OCI-LY3 (cell line): ENCODE results near the gene LRBA.

Source experiments
- H2AFZ ChIP-seq: fragments of 200-600, 300-600 bp; shearing (Covaris generic); 2 replicates; pipeline ENCODE4 v1.6.0; 2014; ENCODE audit warnings: antibody characterized with exemption, low read depth, low read length
- H3K27ac ChIP-seq: fragments of 200-600, 300-600 bp; sonication (generic); 2 replicates; pipeline ENCODE4 v1.5.1; 2014; ENCODE audit warnings: mild to moderate bottlenecking, low read length, moderate library complexity, mixed read lengths
- H3K27me3 ChIP-seq: fragments of 200-600, 300-600 bp; sonication (generic); 2 replicates; pipeline ENCODE4 v1.6.1; 2014; ENCODE audit warnings: low read depth, low read length, mixed read lengths
- H3K36me3 ChIP-seq: fragments of 200-600, 300-600 bp; sonication (generic); replicated peaks from 2 replicates; pipeline ENCODE3; 2014; ENCODE audit warnings: low read depth, low read length, mixed read lengths
- H3K4me1 ChIP-seq: fragments of 300-600, 200-600 bp; sonication (generic); 2 replicates; pipeline ENCODE4 v1.6.1; 2014; ENCODE audit warnings: low read length, mixed read lengths
- H3K4me2 ChIP-seq: fragments of 200-600, 300-600 bp; sonication (generic); 2 replicates; pipeline ENCODE4 v1.6.1; 2014; ENCODE audit warnings: low read length, mixed read lengths
- H3K4me3 ChIP-seq: fragments of 300-600, 200-600 bp; sonication (generic); 2 replicates; pipeline ENCODE4 v1.5.1; 2014; ENCODE audit warnings: antibody characterized with exemption, mild to moderate bottlenecking, low read length, moderate library complexity
- H3K79me2 ChIP-seq: fragments of 300-600, 200-600 bp; shearing (Covaris generic); 2 replicates; pipeline ENCODE4 v1.6.1; 2014; ENCODE audit warnings: mild to moderate bottlenecking, low read length, mixed read lengths
- H3K9ac ChIP-seq: fragments of 300-600, 200-600 bp; shearing (Covaris generic); 2 replicates; pipeline ENCODE4 v1.6.0; 2014; ENCODE audit warnings: mild to moderate bottlenecking, low read length, moderate library complexity
- H3K9me3 ChIP-seq: fragments of 200-600, 300-600 bp; shearing (Covaris generic); 2 replicates; pipeline ENCODE4 v1.6.1; 2014; ENCODE audit warnings: low read length, mixed read lengths; ENCODE audit not compliant: insufficient read depth
- H4K20me1 ChIP-seq: fragments of 200-600, 300-600 bp; sonication (generic); 2 replicates; pipeline ENCODE4 v1.6.1; 2016; ENCODE audit warnings: low read length, mixed read lengths; ENCODE audit not compliant: insufficient read depth
- CTCF ChIP-seq: fragments of 200-600, 300-600 bp; sonication (generic); IDR thresholded peaks from 2 replicates; pipeline ENCODE4 v1.5.1; 2014; ENCODE audit warnings: antibody characterized with exemption, low read length, low read depth
- EZH2phosphoT487 ChIP-seq: fragments of 200-600 bp; shearing (Covaris generic); IDR thresholded peaks from 2 replicates; pipeline ENCODE4 v1.6.1; 2018; ENCODE audit warnings: antibody characterized with exemption, mixed run types, low read depth

The LRBA gene

DNA sequence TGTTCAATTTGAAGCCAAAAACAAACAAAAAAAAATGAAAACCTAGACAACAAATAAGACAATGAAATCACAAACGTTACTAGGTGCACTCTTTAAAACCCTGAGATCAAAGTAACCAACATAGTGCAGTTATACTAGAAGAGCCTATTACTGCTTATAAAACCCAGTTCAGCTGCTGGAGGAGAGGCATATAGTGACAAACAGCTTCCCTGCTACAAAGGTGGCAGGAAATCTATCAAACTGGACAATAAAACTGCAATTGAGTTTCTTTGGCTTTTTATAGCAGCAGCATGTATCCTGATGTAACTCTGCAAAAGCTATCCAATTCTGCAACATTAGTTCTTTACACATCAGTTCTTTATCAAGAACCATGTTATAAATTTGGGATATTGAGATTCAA is 155.6 kb downstream of the LRBA start:
- Histone ChIP-seq H3K79me2 (no peaks in the 10 kb centered on the region), H3K4me1 (no peaks in the 10 kb centered on the region), H3K4me3 (no peak overlapping the region), H3K27ac (no peak overlapping the region), H3K27me3 (no peaks in the 10 kb centered on the region), H3K4me2 (no peak overlapping the region), H3K9me3 (no peaks in the 10 kb centered on the region), H3K9ac (no peak overlapping the region), H4K20me1 (no peaks in the 10 kb centered on the region), H3K36me3 (no peaks in the 10 kb centered on the region), H2AFZ (no peak overlapping the region)
- TF ChIP-seq CTCF (no peak), EZH2phosphoT487 (no peak)

DNA sequence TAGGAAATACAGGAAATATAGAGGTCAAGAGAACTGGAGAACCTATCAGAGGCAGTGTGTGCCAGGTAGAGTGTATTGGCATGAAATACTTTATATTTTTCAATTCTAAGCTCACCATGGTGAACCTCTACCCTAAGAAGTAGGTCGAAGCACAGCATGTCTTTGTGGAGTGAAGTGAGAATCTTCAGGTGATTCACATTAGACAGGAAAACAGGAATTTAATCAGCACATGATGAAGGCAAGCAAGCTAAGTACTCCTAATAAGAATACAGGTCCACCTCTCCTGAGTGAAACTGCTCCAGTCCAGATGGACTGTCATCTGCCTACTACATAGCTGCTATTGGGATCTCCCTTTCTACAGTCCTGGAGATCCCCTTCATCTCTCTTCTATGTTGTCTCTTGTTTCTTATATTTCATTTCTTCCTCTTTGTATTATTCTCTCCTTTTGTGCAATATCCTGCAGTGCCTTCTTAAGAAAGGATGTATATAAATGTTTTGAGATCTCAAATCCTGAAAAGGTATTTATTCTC is 159.0 kb downstream of the LRBA start:
- H4K20me1 ChIP-seq, result no peaks in the 10 kb centered on the region
- TF ChIP-seq CTCF, result no peak
- TF ChIP-seq EZH2phosphoT487, result no peak
- H3K9ac ChIP-seq, result no peak overlapping the region
- peaks cover 4% of the 10 kb centered on the region for H3K36me3 ChIP-seq
- no peaks in the 10 kb centered on the region for H3K79me2 ChIP-seq
- no peak overlapping the region for H2AFZ ChIP-seq
- no peaks in the 10 kb centered on the region for H3K9me3 ChIP-seq
- no peak overlapping the region for H3K27ac ChIP-seq
- peaks cover 7% of the 10 kb centered on the region for H3K4me1 ChIP-seq
- H3K4me3 ChIP-seq, result no peak overlapping the region
- H3K27me3 ChIP-seq, result no peaks in the 10 kb centered on the region
- no peak overlapping the region for H3K4me2 ChIP-seq

- H3K4me2 ChIP-seq, result no peak overlapping the region
- H4K20me1 ChIP-seq, result no peaks in the 10 kb centered on the region
- no peaks in the 10 kb centered on the region for H3K27me3 ChIP-seq
- H3K9me3 ChIP-seq, result no peaks in the 10 kb centered on the region
- no peak overlapping the region for H3K27ac ChIP-seq
- H3K79me2 ChIP-seq, result no peaks in the 10 kb centered on the region
- H3K9ac ChIP-seq, result no peak overlapping the region
- TF ChIP-seq EZH2phosphoT487 (no peak), CTCF (no peak)
- no peak overlapping the region for H2AFZ ChIP-seq
- H3K4me3 ChIP-seq, result no peak overlapping the region
- peaks cover 4% of the 10 kb centered on the region for H3K36me3 ChIP-seq
- H3K4me1 ChIP-seq, result peaks cover 7% of the 10 kb centered on the region
These were observed 160.5 kb downstream of the LRBA start for GRCh38 chr4:150854600-150854999.

- H3K4me1 ChIP-seq, result peaks cover 7% of the 10 kb centered on the region
- no peak overlapping the region for H3K4me3 ChIP-seq
- H3K36me3 ChIP-seq, result peaks cover 7% of the 10 kb centered on the region
These were observed 161.2 kb downstream of the LRBA start for GRCh38 chr4:150853882-150854281.

More at GRCh38 chr4:150853882-150854281, 161.2 kb downstream of the LRBA start:
- Histone ChIP-seq H2AFZ (no peak overlapping the region), H3K27me3 (no peaks in the 10 kb centered on the region), H3K79me2 (no peaks in the 10 kb centered on the region), H4K20me1 (no peaks in the 10 kb centered on the region), H3K9me3 (no peaks in the 10 kb centered on the region), H3K9ac (no peak overlapping the region), H3K27ac (no peak overlapping the region), H3K4me2 (no peak overlapping the region)
- TF ChIP-seq EZH2phosphoT487, result no peak
- no peak for TF ChIP-seq CTCF
